Endothelial cell (in vitro differentiated cells): ENCODE measurements around the gene LPP. TPM values are rescaled to one million over a fixed set of nuclear protein-coding genes. Genes with fewer than 3 reads are reported as not detected.
A peak's percentile ranks its signal among the peaks of the same experiment; 100 is the strongest.

Source experiments
- DNase-seq: peaks from one replicate; pipeline ENCODE4 v3.0.0; 2021; ENCODE audit warnings: low spot score
- H3K27ac Mint-ChIP-seq: one replicate; pipeline ENCODE4 v1.8.0; 2021; ENCODE audit warnings: mixed read lengths, inconsistent platforms; ENCODE audit not compliant: unreplicated experiment
- H3K27me3 Mint-ChIP-seq: one replicate; pipeline ENCODE4 v1.8.0; 2021; ENCODE audit warnings: mild to moderate bottlenecking, moderate library complexity, mixed read lengths, inconsistent platforms; ENCODE audit not compliant: unreplicated experiment
- H3K36me3 Mint-ChIP-seq: one replicate; pipeline ENCODE4 v1.8.0; 2021; ENCODE audit warnings: mild to moderate bottlenecking, low read depth, mixed read lengths, inconsistent platforms; ENCODE audit not compliant: unreplicated experiment
- H3K4me1 Mint-ChIP-seq: one replicate; pipeline ENCODE4 v1.8.0; 2021; ENCODE audit warnings: mild to moderate bottlenecking, mixed read lengths, inconsistent platforms; ENCODE audit not compliant: unreplicated experiment
- H3K4me3 Mint-ChIP-seq: one replicate; pipeline ENCODE4 v1.8.0; 2021; ENCODE audit warnings: mild to moderate bottlenecking, mixed read lengths, inconsistent platforms; ENCODE audit not compliant: unreplicated experiment
- H3K9me3 Mint-ChIP-seq: one replicate; pipeline ENCODE4 v1.8.0; 2021; ENCODE audit warnings: mixed read lengths, inconsistent platforms; ENCODE audit not compliant: unreplicated experiment
- total RNA-seq: library from RNA; stranded (reverse); fragmentation: NEBNext Ultra II Directional; extraction: Animal tissue kit (Norgen Biotek cat#: 25700); gene quantifications from one replicate; pipeline ENCODE4 v1.2.1, GENCODE V29; 2021; ENCODE audit not compliant: unreplicated experiment
- TF ChIP-seq, protein P1 (sequence below): fragments of 200-600 bp; sonication (generic); IDR thresholded peaks from one replicate; pipeline ENCODE4 v1.5.0; 2021; ENCODE audit warnings: antibody characterized with exemption; ENCODE audit not compliant: unreplicated experiment

LPP gene
- total RNA-seq, 1 donor from 2014 or later = 181 TPM

DNA sequence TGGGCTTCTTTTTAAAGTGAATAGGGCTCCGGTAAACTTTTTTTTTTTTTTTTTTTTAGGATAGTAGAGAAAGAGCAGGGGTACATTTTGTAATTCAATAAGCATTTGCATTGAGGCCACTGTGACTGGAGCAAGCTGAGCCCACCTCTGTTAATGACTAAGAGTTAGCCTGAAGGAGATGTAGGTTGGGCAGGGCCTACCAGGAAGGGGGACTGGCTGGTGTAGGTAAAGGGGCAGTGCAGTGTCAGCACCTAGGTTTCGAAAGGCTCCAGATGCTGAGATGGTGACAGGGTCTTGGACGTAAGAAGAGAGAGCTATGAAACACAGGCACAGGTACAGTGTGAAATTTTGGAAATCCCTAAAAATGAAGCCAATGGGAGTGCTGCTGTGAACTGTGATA, 30.7 kb downstream of the LPP start:
- Mint-ChIP-seq H3K9me3 (no peaks in the 10 kb centered on the region), H3K4me3 (no peak overlapping the region), H3K4me1 (peaks cover 36% of the 10 kb centered on the region), H3K27me3 (no peaks in the 10 kb centered on the region), H3K36me3 (peaks cover 5% of the 10 kb centered on the region), H3K27ac (peak overlapping the region; percentile 79)
- TF ChIP-seq, protein P1, sequence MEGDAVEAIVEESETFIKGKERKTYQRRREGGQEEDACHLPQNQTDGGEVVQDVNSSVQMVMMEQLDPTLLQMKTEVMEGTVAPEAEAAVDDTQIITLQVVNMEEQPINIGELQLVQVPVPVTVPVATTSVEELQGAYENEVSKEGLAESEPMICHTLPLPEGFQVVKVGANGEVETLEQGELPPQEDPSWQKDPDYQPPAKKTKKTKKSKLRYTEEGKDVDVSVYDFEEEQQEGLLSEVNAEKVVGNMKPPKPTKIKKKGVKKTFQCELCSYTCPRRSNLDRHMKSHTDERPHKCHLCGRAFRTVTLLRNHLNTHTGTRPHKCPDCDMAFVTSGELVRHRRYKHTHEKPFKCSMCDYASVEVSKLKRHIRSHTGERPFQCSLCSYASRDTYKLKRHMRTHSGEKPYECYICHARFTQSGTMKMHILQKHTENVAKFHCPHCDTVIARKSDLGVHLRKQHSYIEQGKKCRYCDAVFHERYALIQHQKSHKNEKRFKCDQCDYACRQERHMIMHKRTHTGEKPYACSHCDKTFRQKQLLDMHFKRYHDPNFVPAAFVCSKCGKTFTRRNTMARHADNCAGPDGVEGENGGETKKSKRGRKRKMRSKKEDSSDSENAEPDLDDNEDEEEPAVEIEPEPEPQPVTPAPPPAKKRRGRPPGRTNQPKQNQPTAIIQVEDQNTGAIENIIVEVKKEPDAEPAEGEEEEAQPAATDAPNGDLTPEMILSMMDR = no peak
- no peak for DNase-seq

DNA sequence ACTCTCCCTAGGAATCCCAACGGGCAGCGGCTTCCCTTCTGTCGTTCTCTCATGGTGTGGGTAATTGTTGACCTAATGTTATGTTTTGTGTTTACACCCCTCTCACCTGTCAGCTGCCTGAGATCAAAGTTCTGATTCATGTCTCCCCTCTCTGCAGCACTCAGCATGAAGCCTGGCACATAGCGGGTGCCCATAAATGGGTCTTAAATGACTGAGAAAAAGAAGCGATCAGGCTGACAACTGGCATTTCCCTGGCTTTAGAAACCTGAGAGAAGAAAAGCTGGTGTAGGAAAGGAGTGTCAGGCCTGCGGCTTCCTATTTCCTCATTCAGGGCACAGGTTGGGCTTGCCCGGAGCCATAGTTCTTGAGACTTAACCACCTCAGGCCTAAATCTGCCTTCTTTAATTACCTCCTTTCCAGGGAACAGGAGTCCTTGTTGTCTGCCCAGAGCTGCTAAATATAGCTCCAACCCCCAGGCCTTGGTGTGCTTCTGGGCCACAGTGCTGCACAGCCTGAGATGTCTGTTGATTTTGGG, 31.8 kb downstream of the LPP start:
- no peak for DNase-seq
- Mint-ChIP-seq H3K4me1 (peaks cover 29% of the 10 kb centered on the region), H3K4me3 (no peak overlapping the region), H3K27me3 (no peaks in the 10 kb centered on the region), H3K36me3 (no peaks in the 10 kb centered on the region), H3K27ac (peak overlapping the region; percentile 88), H3K9me3 (no peaks in the 10 kb centered on the region)
- TF ChIP-seq, protein P1 = no peak

DNA sequence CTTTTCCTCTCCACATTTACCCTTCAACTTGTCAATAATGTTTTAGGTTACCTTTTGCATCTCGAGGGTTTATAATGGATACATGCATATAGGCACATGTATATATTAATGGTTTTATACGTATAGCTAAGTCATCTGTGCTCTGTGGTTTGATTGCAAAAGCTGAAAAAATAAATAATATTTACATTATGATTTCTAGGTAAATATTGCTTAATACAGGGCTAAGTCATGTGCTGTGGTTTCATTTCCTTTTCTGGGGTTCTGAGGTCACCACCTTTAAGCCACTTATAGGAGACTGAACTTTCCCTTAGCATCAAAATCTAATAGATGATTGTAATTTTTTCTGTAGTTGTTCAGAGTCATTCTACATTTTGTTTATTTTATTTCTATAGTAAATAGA, 33.1 kb downstream of the LPP start:
- H3K4me3 Mint-ChIP-seq = no peak overlapping the region
- H3K27ac Mint-ChIP-seq = no peak overlapping the region
- H3K36me3 Mint-ChIP-seq = peaks cover 4% of the 10 kb centered on the region
- H3K27me3 Mint-ChIP-seq = no peaks in the 10 kb centered on the region
- H3K4me1 Mint-ChIP-seq = peaks cover 33% of the 10 kb centered on the region
- DNase-seq = no peak
- TF ChIP-seq, protein P1 = no peak
- no peaks in the 10 kb centered on the region for H3K9me3 Mint-ChIP-seq

DNA sequence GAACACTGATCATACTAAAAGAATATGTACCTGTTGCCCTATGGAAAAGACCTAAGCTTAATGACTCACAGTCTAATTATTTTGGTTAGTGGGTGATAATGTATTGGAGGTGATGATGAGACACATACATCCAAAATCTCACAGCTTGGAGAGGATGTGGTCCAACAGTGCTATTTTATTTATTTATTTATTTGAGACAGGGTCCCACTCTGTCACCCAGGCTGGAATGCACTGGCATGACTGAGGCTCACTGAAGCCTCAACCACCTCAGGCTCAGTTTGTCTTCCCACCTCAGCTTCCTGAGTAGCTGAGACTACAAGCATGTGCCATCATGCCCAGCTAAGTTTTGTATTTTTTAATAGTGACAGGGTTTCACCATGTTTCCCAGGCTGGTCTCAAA, 35.0 kb downstream of the LPP start:
- TF ChIP-seq, protein P1 = no peak
- Mint-ChIP-seq H3K27me3 (no peaks in the 10 kb centered on the region), H3K9me3 (no peaks in the 10 kb centered on the region), H3K4me3 (no peak overlapping the region), H3K36me3 (peaks cover 4% of the 10 kb centered on the region), H3K4me1 (peaks cover 30% of the 10 kb centered on the region), H3K27ac (no peak overlapping the region)
- DNase-seq = no peak

DNA sequence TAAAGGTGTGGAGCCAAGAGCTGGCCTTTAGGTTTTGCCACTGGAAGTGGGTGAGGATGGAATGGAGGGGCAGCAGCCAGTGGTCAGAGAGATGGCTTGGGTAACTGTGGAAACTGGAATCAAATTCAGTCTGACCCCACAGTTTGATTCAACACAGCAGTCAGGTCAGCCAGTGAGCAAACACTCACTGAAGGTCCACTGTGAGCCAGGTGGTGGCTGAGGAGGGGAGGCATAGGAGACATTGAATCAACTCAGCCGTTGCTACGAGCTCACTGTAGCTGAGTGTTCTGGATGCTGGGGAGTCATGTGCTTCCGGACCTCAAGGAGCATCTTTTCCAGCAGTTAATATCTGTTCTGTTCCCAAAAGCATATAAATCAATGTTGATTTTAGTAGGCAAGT, 37.5 kb downstream of the LPP start:
- Mint-ChIP-seq H3K4me1 (peaks cover 13% of the 10 kb centered on the region), H3K36me3 (peaks cover 6% of the 10 kb centered on the region), H3K27me3 (no peaks in the 10 kb centered on the region), H3K4me3 (no peak overlapping the region), H3K9me3 (no peaks in the 10 kb centered on the region), H3K27ac (no peak overlapping the region)
- TF ChIP-seq, protein P1 = no peak
- no peak for DNase-seq
